Astrocyte (in vitro differentiated cells and primary cell): ENCODE data around the gene GGA3. TPM values are rescaled to one million over a fixed set of nuclear protein-coding genes. Genes with fewer than 3 reads are reported as not detected.

Source experiments
- DNase-seq: peaks from one replicate; pipeline ENCODE4 v3.0.0-alpha.2; 2010; ENCODE audit warnings: low read depth
- FAIRE-seq: peaks from 2 replicates; lab custom pipeline; 2011; peaks lifted over from hg19 to GRCh38; lab: Jason Lieb, UNC
- H2AFZ ChIP-seq: 2 replicates; pipeline ENCODE4 v1.6.0; 2012; ENCODE audit warnings: low read depth, low read length, inconsistent platforms
- H3K27ac ChIP-seq: 2 replicates; pipeline ENCODE4 v1.5.1; 2011; ENCODE audit warnings: low read depth, low read length, inconsistent platforms
- H3K27me3 ChIP-seq: 2 replicates; pipeline ENCODE4 v1.6.0; 2011; ENCODE audit warnings: low read length, inconsistent platforms; ENCODE audit not compliant: insufficient read depth
- H3K36me3 ChIP-seq: 2 replicates; pipeline ENCODE4 v1.5.1; 2011; ENCODE audit warnings: low read length, inconsistent platforms; ENCODE audit not compliant: insufficient read depth
- H3K4me1 ChIP-seq: 2 replicates; pipeline ENCODE4 v1.5.1; 2011; ENCODE audit warnings: low read length, inconsistent platforms; ENCODE audit not compliant: insufficient read depth
- H3K4me2 ChIP-seq: 2 replicates; pipeline ENCODE4 v1.6.0; 2012; ENCODE audit warnings: low read length, inconsistent platforms
- H3K4me3 ChIP-seq: 2 replicates; pipeline ENCODE4 v1.5.1; 2011; ENCODE audit warnings: low read depth, mild to moderate bottlenecking, low read length, inconsistent platforms; ENCODE audit not compliant: insufficient read depth
- H3K79me2 ChIP-seq: 2 replicates; pipeline ENCODE4 v1.6.0; 2012; ENCODE audit warnings: mild to moderate bottlenecking, low read length, inconsistent platforms; ENCODE audit not compliant: insufficient read depth
- H3K9ac ChIP-seq: 2 replicates; pipeline ENCODE4 v1.6.0; 2012; ENCODE audit warnings: mild to moderate bottlenecking, low read length, inconsistent platforms
- H3K9me3 ChIP-seq: 2 replicates; pipeline ENCODE4 v1.5.1; 2012; ENCODE audit warnings: low read depth, mild to moderate bottlenecking, low read length, inconsistent platforms; ENCODE audit not compliant: insufficient read depth
- H4K20me1 ChIP-seq: 2 replicates; pipeline ENCODE4 v1.6.0; 2012; ENCODE audit warnings: low read length, inconsistent platforms; ENCODE audit not compliant: insufficient read depth
- H3K27ac Mint-ChIP-seq: one replicate; pipeline ENCODE4 v1.8.0; 2021; ENCODE audit warnings: mild to moderate bottlenecking, mixed read lengths; ENCODE audit not compliant: unreplicated experiment
- H3K27me3 Mint-ChIP-seq: one replicate; pipeline ENCODE4 v1.8.0; 2021; ENCODE audit warnings: low read depth, mixed read lengths; ENCODE audit not compliant: unreplicated experiment
- H3K36me3 Mint-ChIP-seq: one replicate; pipeline ENCODE4 v1.8.0; 2021; ENCODE audit warnings: low read depth, mixed read lengths; ENCODE audit not compliant: unreplicated experiment
- H3K4me1 Mint-ChIP-seq: one replicate; pipeline ENCODE4 v1.8.0; 2021; ENCODE audit warnings: low read depth, mixed read lengths; ENCODE audit not compliant: unreplicated experiment
- H3K4me3 Mint-ChIP-seq: one replicate; pipeline ENCODE4 v1.8.0; 2021; ENCODE audit warnings: mild to moderate bottlenecking, moderate library complexity, mixed read lengths; ENCODE audit not compliant: unreplicated experiment
- H3K9me3 Mint-ChIP-seq: one replicate; pipeline ENCODE4 v1.8.0; 2021; ENCODE audit warnings: mild to moderate bottlenecking, mixed read lengths; ENCODE audit not compliant: unreplicated experiment
- EZH2 ChIP-seq: IDR thresholded peaks from 2 replicates; pipeline ENCODE4 v1.6.1; 2012; ENCODE audit warnings: mild to moderate bottlenecking, low read length, inconsistent platforms; ENCODE audit not compliant: insufficient read depth
- total RNA-seq: library from RNA; stranded (reverse); gene quantifications from 2 replicates; pipeline ENCODE4 v1.2.1, GENCODE V29; 2021
- TF ChIP-seq, protein P1 (sequence below): IDR thresholded peaks from 2 replicates; pipeline ENCODE4 v1.5.1; 2011; ENCODE audit warnings: low read depth, mild to moderate bottlenecking, inconsistent platforms, low read length, moderate library complexity; ENCODE audit not compliant: insufficient read depth

The GGA3 gene
- total RNA-seq, 1 donor from 2014 or later = 25.3 TPM

DNA sequence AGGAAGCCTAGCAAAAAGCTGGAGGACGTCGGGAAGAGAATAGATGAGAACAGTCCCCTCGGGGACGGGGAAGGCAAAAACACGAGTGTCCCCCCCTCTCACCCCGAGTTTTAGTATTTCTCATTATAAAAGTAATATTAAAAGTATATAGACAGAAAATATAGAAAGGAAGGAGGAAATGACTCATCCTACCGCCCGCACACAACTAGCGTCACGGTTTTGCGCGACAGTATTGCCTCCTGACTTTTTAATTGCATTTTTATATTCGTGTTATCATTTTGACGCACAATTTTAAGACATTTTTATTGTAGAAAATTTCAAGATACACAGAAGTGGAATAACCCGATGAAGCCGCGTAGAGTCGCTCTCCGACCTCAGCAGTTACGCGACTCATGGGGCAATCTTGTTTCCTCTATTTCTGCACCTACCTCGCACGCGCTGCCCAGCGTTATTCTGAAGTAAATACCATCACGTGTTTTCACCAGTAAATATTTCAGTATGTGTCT, 28.5 kb upstream of the GGA3 start:
- H3K4me2 ChIP-seq = peak overlapping the region; percentile 98
- peaks cover 5% of the 10 kb centered on the region for H3K4me1 ChIP-seq
- peaks cover 3% of the 10 kb centered on the region for H3K79me2 ChIP-seq
- no peaks in the 10 kb centered on the region for H3K27me3 Mint-ChIP-seq
- no peaks in the 10 kb centered on the region for H3K9me3 ChIP-seq
- TF ChIP-seq, protein P1, sequence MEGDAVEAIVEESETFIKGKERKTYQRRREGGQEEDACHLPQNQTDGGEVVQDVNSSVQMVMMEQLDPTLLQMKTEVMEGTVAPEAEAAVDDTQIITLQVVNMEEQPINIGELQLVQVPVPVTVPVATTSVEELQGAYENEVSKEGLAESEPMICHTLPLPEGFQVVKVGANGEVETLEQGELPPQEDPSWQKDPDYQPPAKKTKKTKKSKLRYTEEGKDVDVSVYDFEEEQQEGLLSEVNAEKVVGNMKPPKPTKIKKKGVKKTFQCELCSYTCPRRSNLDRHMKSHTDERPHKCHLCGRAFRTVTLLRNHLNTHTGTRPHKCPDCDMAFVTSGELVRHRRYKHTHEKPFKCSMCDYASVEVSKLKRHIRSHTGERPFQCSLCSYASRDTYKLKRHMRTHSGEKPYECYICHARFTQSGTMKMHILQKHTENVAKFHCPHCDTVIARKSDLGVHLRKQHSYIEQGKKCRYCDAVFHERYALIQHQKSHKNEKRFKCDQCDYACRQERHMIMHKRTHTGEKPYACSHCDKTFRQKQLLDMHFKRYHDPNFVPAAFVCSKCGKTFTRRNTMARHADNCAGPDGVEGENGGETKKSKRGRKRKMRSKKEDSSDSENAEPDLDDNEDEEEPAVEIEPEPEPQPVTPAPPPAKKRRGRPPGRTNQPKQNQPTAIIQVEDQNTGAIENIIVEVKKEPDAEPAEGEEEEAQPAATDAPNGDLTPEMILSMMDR = no peak
- TF ChIP-seq EZH2 = no peak
- no peaks in the 10 kb centered on the region for H3K36me3 ChIP-seq
- FAIRE-seq (no peak), DNase-seq (no peak)
- H3K36me3 Mint-ChIP-seq = peaks cover 3% of the 10 kb centered on the region
- peak overlapping the region; percentile 82 for H3K27ac ChIP-seq
- H3K9ac ChIP-seq = peak overlapping the region; percentile 82
- H3K27ac Mint-ChIP-seq = peak overlapping the region; percentile 98
- H4K20me1 ChIP-seq = no peaks in the 10 kb centered on the region
- H3K27me3 ChIP-seq = no peaks in the 10 kb centered on the region
- H3K4me3 ChIP-seq = peak overlapping the region; percentile 81
- no peaks in the 10 kb centered on the region for H3K9me3 Mint-ChIP-seq
- H3K4me3 Mint-ChIP-seq = peak overlapping the region; percentile 98
- peaks cover 4% of the 10 kb centered on the region for H3K4me1 Mint-ChIP-seq
- H2AFZ ChIP-seq = peak overlapping the region; percentile 93

DNA sequence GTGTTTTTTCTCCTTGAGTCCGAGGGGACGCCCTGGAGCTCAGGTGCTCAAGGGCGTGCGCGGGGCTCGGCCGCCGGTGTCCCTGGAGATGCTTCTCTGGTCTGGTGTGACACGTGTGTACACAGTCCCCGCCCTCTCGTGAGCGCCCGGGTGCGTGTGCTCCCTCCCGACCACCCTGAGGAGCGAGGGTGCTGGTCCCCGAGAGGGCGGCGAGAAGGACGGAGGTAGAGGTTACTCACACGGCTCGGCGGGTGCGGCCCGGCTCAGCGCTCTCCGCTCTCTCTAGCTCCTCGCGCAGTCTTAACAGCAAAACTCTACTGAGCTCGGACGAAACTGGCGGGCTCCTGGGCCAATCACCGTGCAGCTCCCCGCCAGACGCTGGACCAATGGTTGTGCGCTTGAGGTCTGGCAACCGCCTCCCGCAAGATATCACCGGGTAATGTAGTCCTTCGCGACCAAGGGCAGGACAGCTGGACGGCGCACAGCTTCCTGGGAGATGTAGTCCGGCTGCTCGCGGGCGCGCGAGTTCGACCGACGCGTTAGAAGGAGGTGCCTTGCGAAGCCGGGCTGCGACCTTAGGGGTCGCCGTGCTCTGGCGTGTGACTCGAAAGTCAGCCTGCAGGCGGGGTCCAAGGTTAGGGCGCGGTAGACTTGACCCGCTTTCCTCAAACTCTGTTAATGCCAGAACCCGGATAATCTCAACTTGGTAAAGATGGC, 27.9 kb upstream of the GGA3 start, which contains the start of gene SLC25A19:
SLC25A19 (minus strand) TSS at position 319 of the 717 bp plus-strand sequence. CDS start 2,669 bp downstream, outside the sequence.
- H3K4me2 ChIP-seq = peak within 1 kb of the TSS; percentile 98
- H3K4me1 ChIP-seq = peaks cover 5% of the 10 kb centered on the region
- peak; percentile 98 for DNase-seq
- no peaks in the 10 kb centered on the region for H3K27me3 ChIP-seq
- no peaks in the 10 kb centered on the region for H3K9me3 ChIP-seq
- peak within 1 kb of the TSS; percentile 98 for H3K4me3 Mint-ChIP-seq
- peak within 1 kb of the TSS; percentile 82 for H3K27ac ChIP-seq
- peaks cover 2% of the 10 kb centered on the region for H3K36me3 Mint-ChIP-seq
- H4K20me1 ChIP-seq = no peaks in the 10 kb centered on the region
- H3K79me2 ChIP-seq = peaks cover 3% of the 10 kb centered on the region
- TF ChIP-seq, protein P1 = no peak
- TF ChIP-seq EZH2 = no peak
- no peaks in the 10 kb centered on the region for H3K36me3 ChIP-seq
- H2AFZ ChIP-seq = peak within 1 kb of the TSS; percentile 93
- peak within 1 kb of the TSS; percentile 98 for H3K27ac Mint-ChIP-seq
- FAIRE-seq = no peak
- peaks cover 4% of the 10 kb centered on the region for H3K4me1 Mint-ChIP-seq
- no peaks in the 10 kb centered on the region for H3K9me3 Mint-ChIP-seq
- H3K9ac ChIP-seq = peak within 1 kb of the TSS; percentile 82
- H3K27me3 Mint-ChIP-seq = no peaks in the 10 kb centered on the region
- peak within 1 kb of the TSS; percentile 81 for H3K4me3 ChIP-seq

DNA sequence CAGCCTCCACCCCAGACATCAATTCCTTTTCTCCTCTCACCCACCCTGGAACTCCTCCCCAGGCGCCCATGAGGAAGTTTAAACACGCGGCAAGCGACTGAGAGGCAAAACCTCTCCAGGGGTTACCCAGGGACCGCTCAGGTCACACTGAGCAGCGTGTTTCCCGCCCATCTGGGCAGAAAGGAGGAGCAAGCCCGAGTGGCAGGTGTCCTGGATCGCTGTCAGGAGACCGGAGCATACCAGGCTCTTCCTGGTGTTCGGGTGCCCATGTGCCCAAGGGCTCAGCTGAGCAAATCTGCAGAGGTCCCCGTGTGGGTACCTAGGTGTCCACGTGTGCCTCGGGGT, 27.3 kb upstream of the GGA3 start:
- Mint-ChIP-seq H3K9me3 (no peaks in the 10 kb centered on the region), H3K4me1 (peaks cover 4% of the 10 kb centered on the region), H3K4me3 (peak overlapping the region; percentile 98), H3K36me3 (no peaks in the 10 kb centered on the region), H3K27ac (no peak overlapping the region), H3K27me3 (no peaks in the 10 kb centered on the region)
- DNase-seq (no peak), FAIRE-seq (no peak)
- H3K9ac ChIP-seq = peak overlapping the region; percentile 82
- H3K27ac ChIP-seq = peak overlapping the region; percentile 41
- H4K20me1 ChIP-seq = no peaks in the 10 kb centered on the region
- no peaks in the 10 kb centered on the region for H3K9me3 ChIP-seq
- H3K79me2 ChIP-seq = peaks cover 3% of the 10 kb centered on the region
- no peaks in the 10 kb centered on the region for H3K27me3 ChIP-seq
- peaks cover 5% of the 10 kb centered on the region for H3K4me1 ChIP-seq
- no peaks in the 10 kb centered on the region for H3K36me3 ChIP-seq
- H3K4me2 ChIP-seq = peak overlapping the region; percentile 98
- H2AFZ ChIP-seq = peak overlapping the region; percentile 93
- peak overlapping the region; percentile 81 for H3K4me3 ChIP-seq
- TF ChIP-seq, protein P1 = no peak
- TF ChIP-seq EZH2 = no peak
